OCI-LY7 (cell line): ENCODE measurements around the gene FAF2.

Experiments used
- CTCF ChIP-seq: fragments of 200-600 bp; sonication (generic); conservative IDR thresholded peaks from 2 replicates; pipeline ENCODE4 v1.5.1; 2014; ENCODE audit warnings: mild to moderate bottlenecking, antibody characterized with exemption, low read length, moderate library complexity, mixed read lengths
- EZH2phosphoT487 ChIP-seq: fragments of 200-600 bp; sonication (generic); IDR thresholded peaks from 2 replicates; pipeline ENCODE4 v1.6.1; 2018; ENCODE audit warnings: low read depth, borderline replicate concordance, mild to moderate bottlenecking, mixed run types, antibody characterized with exemption, low read length, moderate library complexity, mixed read lengths

GRCh38 chr5:176425138-176425537 lies 23.0 kb upstream of the FAF2 start:
- TF ChIP-seq CTCF, result no peak
- TF ChIP-seq EZH2phosphoT487, result no peak
